ENCODE measurements around the gene CISD1. TPM values are rescaled to one million over a fixed set of nuclear protein-coding genes. Genes with fewer than 3 reads are reported as not detected.

CISD1 gene
- total RNA-seq, 1 donor from 2014 or later, result 22.6 TPM

- H3K9me3 Mint-ChIP-seq (ENCODE audit: low read depth), result no peaks in the 10 kb centered on the region
- no peak for DNase-seq (ENCODE audit: low spot score)
- H3K27ac Mint-ChIP-seq (ENCODE audit: unreplicated experiment), result no peak overlapping the region
- H3K27me3 Mint-ChIP-seq (ENCODE audit: low read depth), result peaks cover 45% of the 10 kb centered on the region
- no peaks in the 10 kb centered on the region for H3K36me3 Mint-ChIP-seq (ENCODE audit: low read depth)
- TF ChIP-seq, protein P1, sequence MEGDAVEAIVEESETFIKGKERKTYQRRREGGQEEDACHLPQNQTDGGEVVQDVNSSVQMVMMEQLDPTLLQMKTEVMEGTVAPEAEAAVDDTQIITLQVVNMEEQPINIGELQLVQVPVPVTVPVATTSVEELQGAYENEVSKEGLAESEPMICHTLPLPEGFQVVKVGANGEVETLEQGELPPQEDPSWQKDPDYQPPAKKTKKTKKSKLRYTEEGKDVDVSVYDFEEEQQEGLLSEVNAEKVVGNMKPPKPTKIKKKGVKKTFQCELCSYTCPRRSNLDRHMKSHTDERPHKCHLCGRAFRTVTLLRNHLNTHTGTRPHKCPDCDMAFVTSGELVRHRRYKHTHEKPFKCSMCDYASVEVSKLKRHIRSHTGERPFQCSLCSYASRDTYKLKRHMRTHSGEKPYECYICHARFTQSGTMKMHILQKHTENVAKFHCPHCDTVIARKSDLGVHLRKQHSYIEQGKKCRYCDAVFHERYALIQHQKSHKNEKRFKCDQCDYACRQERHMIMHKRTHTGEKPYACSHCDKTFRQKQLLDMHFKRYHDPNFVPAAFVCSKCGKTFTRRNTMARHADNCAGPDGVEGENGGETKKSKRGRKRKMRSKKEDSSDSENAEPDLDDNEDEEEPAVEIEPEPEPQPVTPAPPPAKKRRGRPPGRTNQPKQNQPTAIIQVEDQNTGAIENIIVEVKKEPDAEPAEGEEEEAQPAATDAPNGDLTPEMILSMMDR (IDR thresholded peaks at IDR 0.05), result no peak
- H3K4me3 Mint-ChIP-seq (ENCODE audit: unreplicated experiment), result no peak overlapping the region
- H3K4me1 Mint-ChIP-seq (ENCODE audit: low read depth), result no peaks in the 10 kb centered on the region
Observed at GRCh38 chr10:58304099-58304633, 35.2 kb downstream of the CISD1 start.

DNA sequence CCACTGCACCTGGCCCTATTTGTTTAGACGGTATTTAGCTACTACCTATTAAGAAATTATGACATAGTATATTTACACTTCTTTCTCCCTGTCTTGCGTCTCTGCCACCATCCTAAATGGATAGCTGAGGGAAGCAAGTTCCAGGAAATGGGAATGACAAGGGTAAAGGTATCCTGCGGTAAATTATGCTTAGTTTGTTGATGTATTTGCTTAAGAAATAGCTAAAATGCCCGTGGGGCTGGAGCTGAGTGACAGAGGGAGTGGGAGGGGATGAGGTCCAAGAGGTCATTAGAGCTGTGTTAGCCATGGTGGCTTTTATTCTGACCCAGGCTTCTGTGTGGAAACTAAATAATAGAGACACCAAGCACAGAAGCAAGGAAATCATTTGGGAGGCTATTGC, 36.9 kb downstream of the CISD1 start:
- Mint-ChIP-seq H3K27ac (ENCODE audit: unreplicated experiment) (no peak overlapping the region), H3K4me1 (ENCODE audit: low read depth) (peaks cover under 1% of the 10 kb centered on the region), H3K27me3 (ENCODE audit: low read depth) (peaks cover 50% of the 10 kb centered on the region), H3K36me3 (ENCODE audit: low read depth) (no peaks in the 10 kb centered on the region), H3K4me3 (ENCODE audit: unreplicated experiment) (no peak overlapping the region), H3K9me3 (ENCODE audit: low read depth) (no peaks in the 10 kb centered on the region)
- TF ChIP-seq, protein P1 (IDR thresholded peaks at IDR 0.05), result no peak
- no peak for DNase-seq (ENCODE audit: low spot score)

DNA sequence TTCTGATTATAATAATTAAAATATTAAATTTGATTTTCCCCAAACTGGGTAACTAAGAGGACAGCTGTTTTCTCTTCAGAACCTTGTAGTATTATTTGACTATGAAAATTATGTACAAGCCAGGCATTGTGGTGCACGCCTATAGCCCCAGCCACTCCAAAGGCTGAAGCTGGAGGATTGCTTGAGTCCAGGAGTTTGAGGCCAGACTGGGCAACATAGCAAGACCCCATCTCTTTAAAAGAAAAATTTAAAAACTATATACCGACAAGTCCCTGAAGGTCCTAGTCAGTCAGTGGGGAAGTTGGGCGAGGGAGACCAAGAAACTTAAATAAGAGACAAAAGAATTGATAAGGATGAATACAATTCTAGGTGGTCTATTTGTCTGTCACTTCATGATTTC, 38.7 kb downstream of the CISD1 start:
- Mint-ChIP-seq H3K36me3 (ENCODE audit: low read depth) (no peaks in the 10 kb centered on the region), H3K4me1 (ENCODE audit: low read depth) (peaks cover 4% of the 10 kb centered on the region), H3K4me3 (ENCODE audit: unreplicated experiment) (no peak overlapping the region), H3K9me3 (ENCODE audit: low read depth) (no peaks in the 10 kb centered on the region), H3K27me3 (ENCODE audit: low read depth) (peaks cover 38% of the 10 kb centered on the region), H3K27ac (ENCODE audit: unreplicated experiment) (no peak overlapping the region)
- no peak for DNase-seq (ENCODE audit: low spot score)
- TF ChIP-seq, protein P1 (IDR thresholded peaks at IDR 0.05), result no peak

GRCh38 chr10:58311026-58311425, 42.1 kb downstream of the CISD1 start:
- DNase-seq (ENCODE audit: low spot score), result no peak
- H3K4me3 Mint-ChIP-seq (ENCODE audit: unreplicated experiment), result no peak overlapping the region
- H3K36me3 Mint-ChIP-seq (ENCODE audit: low read depth), result no peaks in the 10 kb centered on the region
- H3K27ac Mint-ChIP-seq (ENCODE audit: unreplicated experiment), result no peak overlapping the region
- no peaks in the 10 kb centered on the region for H3K9me3 Mint-ChIP-seq (ENCODE audit: low read depth)
- H3K27me3 Mint-ChIP-seq (ENCODE audit: low read depth), result peaks cover 33% of the 10 kb centered on the region
- H3K4me1 Mint-ChIP-seq (ENCODE audit: low read depth), result peaks cover 4% of the 10 kb centered on the region
- TF ChIP-seq, protein P1 (IDR thresholded peaks at IDR 0.05), result no peak

- TF ChIP-seq, protein P1 (IDR thresholded peaks at IDR 0.05), result no peak
- Mint-ChIP-seq H3K27ac (ENCODE audit: unreplicated experiment) (no peak overlapping the region), H3K36me3 (ENCODE audit: low read depth) (no peaks in the 10 kb centered on the region), H3K4me3 (ENCODE audit: unreplicated experiment) (no peak overlapping the region), H3K4me1 (ENCODE audit: low read depth) (no peaks in the 10 kb centered on the region), H3K9me3 (ENCODE audit: low read depth) (no peaks in the 10 kb centered on the region), H3K27me3 (ENCODE audit: low read depth) (peaks cover 7% of the 10 kb centered on the region)
- no peak for DNase-seq (ENCODE audit: low spot score)
Observed at GRCh38 chr10:58316874-58317273, 47.9 kb downstream of the CISD1 start.

Measured in chondrocyte (in vitro differentiated cells).